HepG2 (cell line): ENCODE results near the gene GJB6. TPM values are rescaled to one million over a fixed set of nuclear protein-coding genes. Genes with fewer than 3 reads are reported as not detected.
A peak's percentile ranks its signal among the peaks of the same experiment; 100 is the strongest.

Experiments used
- CAMTA2 ChIP-seq: sonication (generic); formaldehyde crosslinking; IDR thresholded peaks from 2 replicates; pipeline ENCODE4 v1.4.0; 2020; ENCODE audit warnings: mild to moderate bottlenecking, missing genetic modification reagents, borderline replicate concordance
- GLI4 ChIP-seq: sonication (generic); formaldehyde crosslinking; IDR thresholded peaks from 2 replicates; pipeline ENCODE4 v1.5.1; 2020; ENCODE audit warnings: missing genetic modification reagents, mild to moderate bottlenecking, moderate library complexity, borderline replicate concordance
- HNRNPUL1 ChIP-seq: fragments of 200-400 bp; formaldehyde crosslinking; IDR thresholded peaks from 2 replicates; pipeline ENCODE4 v1.6.1; 2017; ENCODE audit warnings: low read depth, mild to moderate bottlenecking, low read length, moderate library complexity
- KDM2A ChIP-seq: sonication (generic); formaldehyde crosslinking; IDR thresholded peaks from 2 replicates; pipeline ENCODE4 v1.4.0; 2020; ENCODE audit warnings: low read depth, missing genetic modification reagents, borderline replicate concordance
- MBNL3 ChIP-seq: fragments of 250-450 bp; sonication (Bioruptor Pico); conservative IDR thresholded peaks from 2 replicates; pipeline ENCODE4 v1.8.0; 2022; ENCODE audit warnings: mild to moderate bottlenecking, inconsistent platforms
- MED8 ChIP-seq: sonication (generic); formaldehyde crosslinking; IDR thresholded peaks from 2 replicates; pipeline ENCODE4 v1.8.1; 2023; ENCODE audit warnings: mild to moderate bottlenecking, missing genetic modification reagents; ENCODE audit not compliant: insufficient replicate concordance
- MIXL1 ChIP-seq: IDR thresholded peaks from 2 replicates; pipeline ENCODE4 v1.6.1; 2016
- NFE2L2 ChIP-seq: fragments of 150-350 bp; IDR thresholded peaks from 2 replicates; pipeline ENCODE4 v1.6.1; 2014; ENCODE audit warnings: low read length
- NFYC ChIP-seq: IDR thresholded peaks from 2 replicates; pipeline ENCODE4 v1.6.1; 2016; ENCODE audit warnings: missing genetic modification reagents, missing compliant biosample characterization
- NR2F6 ChIP-seq, 2 experiments: IDR thresholded peaks; 2 replicates each; pipeline ENCODE4 v1.6.1; 2016; ENCODE audit warnings: antibody characterized with exemption in 1 of 2, mild to moderate bottlenecking in 1 of 2
- PHF8 ChIP-seq: sonication (generic); formaldehyde crosslinking; IDR thresholded peaks from 2 replicates; pipeline ENCODE4 v1.5.0; 2020; ENCODE audit warnings: missing genetic modification reagents
- RNF2 ChIP-seq: fragments of 450-650 bp; conservative IDR thresholded peaks from 2 replicates; pipeline ENCODE4 v1.6.1; 2016; ENCODE audit warnings: low read depth
- SALL2 ChIP-seq: sonication (generic); formaldehyde crosslinking; IDR thresholded peaks from 2 replicates; pipeline ENCODE4 v1.8.1; 2023; ENCODE audit warnings: mild to moderate bottlenecking, missing genetic modification reagents, inconsistent platforms
- SMARCE1 ChIP-seq: fragments of 450-650 bp; IDR thresholded peaks from 2 replicates; pipeline ENCODE4 v1.6.1; 2017; ENCODE audit warnings: borderline replicate concordance
- SRY ChIP-seq: sonication (generic); formaldehyde crosslinking; IDR thresholded peaks from 2 replicates; pipeline ENCODE4 v1.8.0; 2022; ENCODE audit warnings: mild to moderate bottlenecking, missing genetic modification reagents
- TEAD3 ChIP-seq: optimal IDR thresholded peaks from 2 replicates; pipeline ENCODE3; 2016; ENCODE audit warnings: borderline replicate concordance
- ZMYM3 ChIP-seq: sonication (generic); formaldehyde crosslinking; IDR thresholded peaks from 2 replicates; pipeline ENCODE4 v1.5.1; 2020; ENCODE audit warnings: mild to moderate bottlenecking, missing genetic modification reagents
- ZNF670 ChIP-seq: sonication (generic); formaldehyde crosslinking; IDR thresholded peaks from 2 replicates; pipeline ENCODE4 v1.8.0; 2022; ENCODE audit warnings: mild to moderate bottlenecking, missing genetic modification reagents, borderline replicate concordance
- ZNF776 ChIP-seq: sonication (generic); formaldehyde crosslinking; IDR thresholded peaks from 2 replicates; pipeline ENCODE4 v1.4.0; 2020; ENCODE audit warnings: mild to moderate bottlenecking, missing genetic modification reagents
- ZSCAN20 ChIP-seq: sonication (generic); formaldehyde crosslinking; IDR thresholded peaks from 2 replicates; pipeline ENCODE4 v1.4.0; 2020; ENCODE audit warnings: missing genetic modification reagents, mild to moderate bottlenecking, borderline replicate concordance
- polyA plus RNA-seq, 8 experiments: library from polyadenylated mRNA; depleted of rRNA in 3 of 8; stranded (reverse) in 7 of 8; unstranded in 1 of 8; fragments of >200 nt; fragmentation: Illumina TruSeq in 4 of 8; extraction: Trizol in 4 of 8; gene quantifications; 2 replicates each; pipeline versions ENCODE4 v1.2.1 to v1.2.3, GENCODE V29; 2011 to 2016; ENCODE audit warnings: low read depth in 4 of 8, missing spikeins in 1 of 8, mixed read lengths in 1 of 8; ENCODE audit not compliant: insufficient read depth in 1 of 8
- total RNA-seq, 5 experiments: library from RNA; depleted of rRNA; stranded (reverse); fragments of >200 nt; fragmentation: Illumina TruSeq; extraction: Trizol; gene quantifications; 2 replicates each; pipeline ENCODE4 v1.2.3, GENCODE V29; 2016; ENCODE audit warnings: low read depth in 1 of 5
- TF ChIP-seq, protein P1 (sequence below): sonication (generic); formaldehyde crosslinking; IDR thresholded peaks from 2 replicates; pipeline ENCODE4 v1.8.0; 2022; ENCODE audit warnings: mild to moderate bottlenecking, missing genetic modification reagents
- TF ChIP-seq, protein P2 (sequence below): sonication (generic); formaldehyde crosslinking; IDR thresholded peaks from 2 replicates; pipeline ENCODE4 v1.5.0; 2020; ENCODE audit warnings: mild to moderate bottlenecking, missing genetic modification reagents, moderate library complexity
- TF ChIP-seq, protein P3 (sequence below): sonication (generic); formaldehyde crosslinking; IDR thresholded peaks from 2 replicates; pipeline ENCODE4 v1.5.1; 2020; ENCODE audit warnings: mild to moderate bottlenecking, missing genetic modification reagents, borderline replicate concordance

Gene GJB6
- total and polyA plus RNA-seq, 2 of the 13 experiments (the other 11 are each of a cell fraction or from before 2014, with no cell fraction given): not detected

DNA sequence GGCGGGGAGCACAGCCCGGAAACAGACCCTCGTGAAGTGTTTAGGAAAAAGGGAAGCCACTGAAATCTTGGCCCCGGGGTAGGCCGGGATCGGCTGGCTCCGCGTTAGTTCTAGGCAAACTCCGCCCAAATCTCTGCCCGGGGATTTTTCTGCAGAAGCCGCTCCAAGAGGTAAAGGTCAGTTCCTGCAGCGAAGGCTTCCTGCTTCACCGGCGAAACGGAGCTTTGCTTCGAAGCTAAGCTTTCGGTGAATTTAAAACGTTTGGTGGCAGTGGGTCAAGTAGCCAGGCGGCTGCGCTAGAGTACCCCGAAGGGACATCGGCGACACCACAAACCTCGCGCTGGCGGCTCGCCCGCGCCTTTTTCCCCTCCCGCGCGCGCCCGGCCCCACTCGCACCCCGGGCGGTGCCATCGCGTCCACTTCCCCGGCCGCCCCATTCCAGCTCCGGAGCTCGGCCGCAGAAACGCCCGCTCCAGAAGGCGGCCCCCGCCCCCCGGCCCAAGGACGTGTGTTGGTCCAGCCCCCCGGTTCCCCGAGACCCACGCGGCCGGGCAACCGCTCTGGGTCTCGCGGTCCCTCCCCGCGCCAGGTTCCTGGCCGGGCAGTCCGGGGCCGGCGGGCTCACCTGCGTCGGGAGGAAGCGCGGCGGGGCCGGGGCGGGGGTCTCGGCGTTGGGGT is 39.8 kb downstream of the GJB6 start (continued):
- TF ChIP-seq, protein P1, sequence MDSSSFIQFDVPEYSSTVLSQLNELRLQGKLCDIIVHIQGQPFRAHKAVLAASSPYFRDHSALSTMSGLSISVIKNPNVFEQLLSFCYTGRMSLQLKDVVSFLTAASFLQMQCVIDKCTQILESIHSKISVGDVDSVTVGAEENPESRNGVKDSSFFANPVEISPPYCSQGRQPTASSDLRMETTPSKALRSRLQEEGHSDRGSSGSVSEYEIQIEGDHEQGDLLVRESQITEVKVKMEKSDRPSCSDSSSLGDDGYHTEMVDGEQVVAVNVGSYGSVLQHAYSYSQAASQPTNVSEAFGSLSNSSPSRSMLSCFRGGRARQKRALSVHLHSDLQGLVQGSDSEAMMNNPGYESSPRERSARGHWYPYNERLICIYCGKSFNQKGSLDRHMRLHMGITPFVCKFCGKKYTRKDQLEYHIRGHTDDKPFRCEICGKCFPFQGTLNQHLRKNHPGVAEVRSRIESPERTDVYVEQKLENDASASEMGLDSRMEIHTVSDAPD (CRISPR knock-in tag): no peak
- TF ChIP-seq NR2F6 (IDR thresholded peaks at IDR 0.05) (no peak), NR2F6 (CRISPR knock-in tag; IDR thresholded peaks at IDR 0.05) (no peak), CAMTA2 (no peak), ZSCAN20 (CRISPR knock-in tag) (no peak), MIXL1 (CRISPR knock-in tag) (no peak), HNRNPUL1 (no peak), NFYC (CRISPR knock-in tag) (no peak), KDM2A (CRISPR knock-in tag) (no peak), PHF8 (0 out of 2 replicates have a peak, but pooled peaks have one; percentile 11), NFE2L2 (no peak), TEAD3 (no peak), GLI4 (CRISPR knock-in tag) (no peak), MED8 (CRISPR knock-in tag) (no peak), ZNF776 (CRISPR knock-in tag) (no peak), SMARCE1 (no peak), ZNF670 (CRISPR knock-in tag) (0 out of 2 replicates have a peak, but pooled peaks have one; percentile 52), SRY (no peak), ZMYM3 (CRISPR knock-in tag) (no peak), RNF2 (no peak), MBNL3 (CRISPR knock-in tag) (no peak), SALL2 (CRISPR knock-in tag) (no peak)
- TF ChIP-seq, protein P2, sequence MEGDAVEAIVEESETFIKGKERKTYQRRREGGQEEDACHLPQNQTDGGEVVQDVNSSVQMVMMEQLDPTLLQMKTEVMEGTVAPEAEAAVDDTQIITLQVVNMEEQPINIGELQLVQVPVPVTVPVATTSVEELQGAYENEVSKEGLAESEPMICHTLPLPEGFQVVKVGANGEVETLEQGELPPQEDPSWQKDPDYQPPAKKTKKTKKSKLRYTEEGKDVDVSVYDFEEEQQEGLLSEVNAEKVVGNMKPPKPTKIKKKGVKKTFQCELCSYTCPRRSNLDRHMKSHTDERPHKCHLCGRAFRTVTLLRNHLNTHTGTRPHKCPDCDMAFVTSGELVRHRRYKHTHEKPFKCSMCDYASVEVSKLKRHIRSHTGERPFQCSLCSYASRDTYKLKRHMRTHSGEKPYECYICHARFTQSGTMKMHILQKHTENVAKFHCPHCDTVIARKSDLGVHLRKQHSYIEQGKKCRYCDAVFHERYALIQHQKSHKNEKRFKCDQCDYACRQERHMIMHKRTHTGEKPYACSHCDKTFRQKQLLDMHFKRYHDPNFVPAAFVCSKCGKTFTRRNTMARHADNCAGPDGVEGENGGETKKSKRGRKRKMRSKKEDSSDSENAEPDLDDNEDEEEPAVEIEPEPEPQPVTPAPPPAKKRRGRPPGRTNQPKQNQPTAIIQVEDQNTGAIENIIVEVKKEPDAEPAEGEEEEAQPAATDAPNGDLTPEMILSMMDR: peak; percentile 14; the same call in 1 of the 2 replicates
- TF ChIP-seq, protein P3, sequence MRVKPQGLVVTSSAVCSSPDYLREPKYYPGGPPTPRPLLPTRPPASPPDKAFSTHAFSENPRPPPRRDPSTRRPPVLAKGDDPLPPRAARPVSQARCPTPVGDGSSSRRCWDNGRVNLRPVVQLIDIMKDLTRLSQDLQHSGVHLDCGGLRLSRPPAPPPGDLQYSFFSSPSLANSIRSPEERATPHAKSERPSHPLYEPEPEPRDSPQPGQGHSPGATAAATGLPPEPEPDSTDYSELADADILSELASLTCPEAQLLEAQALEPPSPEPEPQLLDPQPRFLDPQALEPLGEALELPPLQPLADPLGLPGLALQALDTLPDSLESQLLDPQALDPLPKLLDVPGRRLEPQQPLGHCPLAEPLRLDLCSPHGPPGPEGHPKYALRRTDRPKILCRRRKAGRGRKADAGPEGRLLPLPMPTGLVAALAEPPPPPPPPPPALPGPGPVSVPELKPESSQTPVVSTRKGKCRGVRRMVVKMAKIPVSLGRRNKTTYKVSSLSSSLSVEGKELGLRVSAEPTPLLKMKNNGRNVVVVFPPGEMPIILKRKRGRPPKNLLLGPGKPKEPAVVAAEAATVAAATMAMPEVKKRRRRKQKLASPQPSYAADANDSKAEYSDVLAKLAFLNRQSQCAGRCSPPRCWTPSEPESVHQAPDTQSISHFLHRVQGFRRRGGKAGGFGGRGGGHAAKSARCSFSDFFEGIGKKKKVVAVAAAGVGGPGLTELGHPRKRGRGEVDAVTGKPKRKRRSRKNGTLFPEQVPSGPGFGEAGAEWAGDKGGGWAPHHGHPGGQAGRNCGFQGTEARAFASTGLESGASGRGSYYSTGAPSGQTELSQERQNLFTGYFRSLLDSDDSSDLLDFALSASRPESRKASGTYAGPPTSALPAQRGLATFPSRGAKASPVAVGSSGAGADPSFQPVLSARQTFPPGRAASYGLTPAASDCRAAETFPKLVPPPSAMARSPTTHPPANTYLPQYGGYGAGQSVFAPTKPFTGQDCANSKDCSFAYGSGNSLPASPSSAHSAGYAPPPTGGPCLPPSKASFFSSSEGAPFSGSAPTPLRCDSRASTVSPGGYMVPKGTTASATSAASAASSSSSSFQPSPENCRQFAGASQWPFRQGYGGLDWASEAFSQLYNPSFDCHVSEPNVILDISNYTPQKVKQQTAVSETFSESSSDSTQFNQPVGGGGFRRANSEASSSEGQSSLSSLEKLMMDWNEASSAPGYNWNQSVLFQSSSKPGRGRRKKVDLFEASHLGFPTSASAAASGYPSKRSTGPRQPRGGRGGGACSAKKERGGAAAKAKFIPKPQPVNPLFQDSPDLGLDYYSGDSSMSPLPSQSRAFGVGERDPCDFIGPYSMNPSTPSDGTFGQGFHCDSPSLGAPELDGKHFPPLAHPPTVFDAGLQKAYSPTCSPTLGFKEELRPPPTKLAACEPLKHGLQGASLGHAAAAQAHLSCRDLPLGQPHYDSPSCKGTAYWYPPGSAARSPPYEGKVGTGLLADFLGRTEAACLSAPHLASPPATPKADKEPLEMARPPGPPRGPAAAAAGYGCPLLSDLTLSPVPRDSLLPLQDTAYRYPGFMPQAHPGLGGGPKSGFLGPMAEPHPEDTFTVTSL (CRISPR knock-in tag): 0 out of 2 replicates have a peak, but pooled peaks have one; percentile 19
